ENCODE data around the gene CD14.
"Not testable (repeated sequence)": the region's sequence is repeated elsewhere in the genome, so short reads cannot be mapped to it uniquely, and the experiment has no call there.

The CD14 gene

GRCh38 chr5:140658870-140659269 lies 25.9 kb upstream of the CD14 start:
- no peak overlapping the region for H2AFZ ChIP-seq (ENCODE audit: low read depth, low read length)
- no peaks in the 10 kb centered on the region for H3K27me3 ChIP-seq (ENCODE audit: insufficient read depth, low read length)
- H3K36me3 ChIP-seq (ENCODE audit: insufficient read depth, low read length) = peaks cover 88% of the 10 kb centered on the region
- H3K4me3 ChIP-seq (ENCODE audit: low read length) = no peak overlapping the region
- no peaks in the 10 kb centered on the region for H3K9me3 ChIP-seq (ENCODE audit: low read length)
- peaks cover under 1% of the 10 kb centered on the region for H3K4me1 ChIP-seq (ENCODE audit: insufficient read depth, low read length)

DNA sequence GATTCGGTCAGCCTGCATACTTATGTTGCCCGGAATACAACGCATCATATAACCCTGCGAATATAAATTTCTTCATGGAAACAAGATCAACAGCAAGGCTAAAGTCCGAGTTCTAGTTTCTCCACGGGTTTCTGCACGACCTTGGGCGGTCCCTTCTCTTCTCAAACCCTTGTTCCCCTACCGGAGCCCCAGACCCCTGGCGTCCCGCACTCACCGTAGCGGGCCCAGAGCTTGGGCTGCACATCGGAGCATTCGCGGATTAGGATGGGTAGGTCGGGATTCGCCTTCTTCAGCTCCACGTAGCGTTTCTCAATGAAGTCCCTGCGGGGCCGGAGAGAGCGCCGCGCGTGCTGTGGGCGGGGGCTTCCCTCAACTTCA lies 14.1 kb upstream of the CD14 start:
- Histone ChIP-seq H3K4me1 (ENCODE audit: insufficient read depth, low read length) (peaks cover 14% of the 10 kb centered on the region), H3K4me3 (ENCODE audit: low read length) (peak overlapping the region; percentile 87), H3K9me3 (ENCODE audit: low read length) (no peaks in the 10 kb centered on the region), H2AFZ (ENCODE audit: low read depth, low read length) (no peak overlapping the region), H3K27me3 (ENCODE audit: insufficient read depth, low read length) (no peaks in the 10 kb centered on the region), H3K36me3 (ENCODE audit: insufficient read depth, low read length) (peaks cover 56% of the 10 kb centered on the region)

- Histone ChIP-seq H3K4me1 (ENCODE audit: insufficient read depth, low read length) (peaks cover 14% of the 10 kb centered on the region), H3K36me3 (ENCODE audit: insufficient read depth, low read length) (peaks cover 32% of the 10 kb centered on the region), H3K4me3 (ENCODE audit: low read length) (no peak overlapping the region), H2AFZ (ENCODE audit: low read depth, low read length) (no peak overlapping the region), H3K9me3 (ENCODE audit: low read length) (no peaks in the 10 kb centered on the region), H3K27me3 (ENCODE audit: insufficient read depth, low read length) (no peaks in the 10 kb centered on the region)
Measured at GRCh38 chr5:140642718-140643117, 9.7 kb upstream of the CD14 start.

GRCh38 chr5:140641716-140642115 lies 8.7 kb upstream of the CD14 start:
- Histone ChIP-seq H3K9me3 (ENCODE audit: low read length) (no peaks in the 10 kb centered on the region), H3K27me3 (ENCODE audit: insufficient read depth, low read length) (no peaks in the 10 kb centered on the region), H3K36me3 (ENCODE audit: insufficient read depth, low read length) (peaks cover 32% of the 10 kb centered on the region)

GRCh38 chr5:140639148-140639981 lies 6.4 kb upstream of the CD14 start, which contains the start of gene TMCO6:
TSS of gene TMCO6 (plus strand) at chr5:140639451. CDS start at chr5:140639528, 77 bp downstream.
- Histone ChIP-seq H3K4me3 (ENCODE audit: low read length) (peak within 1 kb of the TSS; percentile 53), H3K36me3 (ENCODE audit: insufficient read depth, low read length) (peaks cover 20% of the 10 kb centered on the region), H3K9me3 (ENCODE audit: low read length) (no peaks in the 10 kb centered on the region), H3K4me1 (ENCODE audit: insufficient read depth, low read length) (peaks cover 5% of the 10 kb centered on the region), H3K27me3 (ENCODE audit: insufficient read depth, low read length) (no peaks in the 10 kb centered on the region), H2AFZ (ENCODE audit: low read depth, low read length) (peak within 1 kb of the TSS; percentile 11)

More at GRCh38 chr5:140641716-140642115, 8.7 kb upstream of the CD14 start:
- Histone ChIP-seq H3K4me1 (ENCODE audit: insufficient read depth, low read length) (peaks cover 11% of the 10 kb centered on the region), H2AFZ (ENCODE audit: low read depth, low read length) (no peak overlapping the region), H3K4me3 (ENCODE audit: low read length) (no peak overlapping the region)

DNA sequence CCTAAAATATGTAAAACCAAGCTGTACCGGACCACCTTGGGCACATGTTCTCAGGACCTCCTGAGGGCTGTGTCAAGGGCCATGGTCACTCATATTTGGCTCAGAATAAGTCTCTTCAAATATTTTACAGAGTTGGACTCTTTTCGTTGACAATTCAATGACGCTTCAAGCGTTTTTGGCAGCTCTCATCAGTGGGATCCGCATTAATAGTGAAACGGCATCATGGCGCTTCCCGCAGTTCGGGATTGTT lies 5.8 kb upstream of the CD14 start:
- Histone ChIP-seq H3K4me3 (ENCODE audit: low read length) (peak overlapping the region; percentile 27), H3K36me3 (ENCODE audit: insufficient read depth, low read length) (peaks cover 14% of the 10 kb centered on the region)
- not testable (repeated sequence) for H3K9me3 ChIP-seq (ENCODE audit: low read length); H3K4me1 ChIP-seq (ENCODE audit: insufficient read depth, low read length); H3K27me3 ChIP-seq (ENCODE audit: insufficient read depth, low read length); H2AFZ ChIP-seq (ENCODE audit: low read depth, low read length)

GRCh38 chr5:140637371-140638100 lies 4.6 kb upstream of the CD14 start:
- peaks cover 3% of the 10 kb centered on the region for H3K9me3 ChIP-seq (ENCODE audit: low read length)
- no peak overlapping the region for H3K4me3 ChIP-seq (ENCODE audit: low read length)
- H3K27me3 ChIP-seq (ENCODE audit: insufficient read depth, low read length) = no peaks in the 10 kb centered on the region
- peaks cover 5% of the 10 kb centered on the region for H3K4me1 ChIP-seq (ENCODE audit: insufficient read depth, low read length)
- peaks cover 4% of the 10 kb centered on the region for H3K36me3 ChIP-seq (ENCODE audit: insufficient read depth, low read length)
- no peak overlapping the region for H2AFZ ChIP-seq (ENCODE audit: low read depth, low read length)

DNA sequence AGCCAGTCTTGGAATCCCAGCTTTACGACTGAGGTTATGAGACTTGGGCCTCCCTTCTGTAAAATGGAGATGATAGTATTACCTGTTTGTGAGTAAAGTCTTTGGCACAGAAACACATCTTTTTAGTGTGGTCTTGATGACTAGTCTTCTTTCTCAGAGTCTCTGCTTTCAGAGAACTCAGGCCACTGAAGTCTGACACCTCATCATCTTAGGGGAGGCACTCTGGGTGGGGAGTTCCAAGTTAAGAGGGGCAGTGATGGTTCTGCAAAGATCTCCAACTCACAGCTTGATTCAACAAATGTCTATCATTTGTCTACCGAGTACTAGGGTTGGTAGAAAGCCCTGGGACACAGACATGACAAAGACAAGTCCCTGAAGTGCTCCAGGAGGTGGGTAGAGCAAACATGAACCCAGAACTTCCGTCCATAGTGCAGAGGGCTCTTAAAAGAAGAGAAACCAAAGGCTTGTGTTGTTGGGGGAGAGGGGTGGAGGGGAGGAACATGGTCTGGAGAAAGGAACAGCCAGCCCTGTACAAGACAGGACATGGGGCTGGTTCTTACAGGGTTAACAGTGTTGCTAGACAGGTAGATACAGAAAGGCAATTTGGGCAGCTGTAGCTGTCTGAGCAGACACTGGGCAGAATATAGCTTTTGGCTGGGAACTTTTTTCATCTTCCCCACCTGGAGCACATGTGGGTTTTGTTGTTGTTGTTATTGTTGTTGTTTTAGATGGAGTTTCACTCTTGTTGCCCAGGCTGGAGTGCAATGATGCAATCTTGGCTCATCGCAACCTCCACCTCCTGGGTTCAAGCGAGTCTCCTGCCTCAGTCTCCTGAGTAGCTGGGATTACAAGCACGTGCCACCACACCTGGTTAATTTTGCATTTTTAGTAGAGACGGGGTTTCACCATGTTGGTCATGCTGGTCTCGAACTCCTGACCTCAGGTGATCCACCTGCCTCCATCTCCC lies 2.6 kb upstream of the CD14 start:
- no peak overlapping the region for H2AFZ ChIP-seq (ENCODE audit: low read depth, low read length)
- peaks cover 6% of the 10 kb centered on the region for H3K9me3 ChIP-seq (ENCODE audit: low read length)
- H3K36me3 ChIP-seq (ENCODE audit: insufficient read depth, low read length) = no peaks in the 10 kb centered on the region
- peaks cover 5% of the 10 kb centered on the region for H3K4me1 ChIP-seq (ENCODE audit: insufficient read depth, low read length)
- H3K27me3 ChIP-seq (ENCODE audit: insufficient read depth, low read length) = no peaks in the 10 kb centered on the region
- no peak overlapping the region for H3K4me3 ChIP-seq (ENCODE audit: low read length)

DNA sequence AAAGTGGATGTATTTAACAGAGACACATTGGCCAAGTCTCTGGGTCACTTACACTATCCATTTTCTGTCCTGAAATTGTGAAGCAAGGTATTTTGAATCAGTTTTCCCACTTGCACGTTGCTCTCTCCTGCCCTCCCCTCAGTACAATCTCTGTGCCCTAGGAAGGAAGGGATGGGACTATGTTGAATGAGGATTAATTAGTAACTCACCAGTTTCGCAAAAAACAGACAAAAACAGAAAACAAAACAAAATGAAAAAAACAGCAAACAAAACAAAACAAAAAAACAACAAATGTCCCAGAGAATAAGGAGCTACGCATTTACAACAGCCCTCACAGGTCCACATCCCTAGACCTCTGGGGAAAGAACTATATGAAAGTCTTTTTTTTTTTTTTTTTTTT lies 1.1 kb upstream of the CD14 start:
- Histone ChIP-seq H3K4me1 (ENCODE audit: insufficient read depth, low read length) (no peaks in the 10 kb centered on the region), H3K4me3 (ENCODE audit: low read length) (no peak overlapping the region), H2AFZ (ENCODE audit: low read depth, low read length) (no peak overlapping the region), H3K36me3 (ENCODE audit: insufficient read depth, low read length) (no peaks in the 10 kb centered on the region), H3K27me3 (ENCODE audit: insufficient read depth, low read length) (no peaks in the 10 kb centered on the region), H3K9me3 (ENCODE audit: low read length) (peaks cover 6% of the 10 kb centered on the region)

- Histone ChIP-seq H2AFZ (ENCODE audit: low read depth, low read length) (no peak overlapping the region), H3K4me3 (ENCODE audit: low read length) (no peak overlapping the region), H3K36me3 (ENCODE audit: insufficient read depth, low read length) (no peaks in the 10 kb centered on the region), H3K9me3 (ENCODE audit: low read length) (peaks cover 6% of the 10 kb centered on the region), H3K27me3 (ENCODE audit: insufficient read depth, low read length) (no peaks in the 10 kb centered on the region), H3K4me1 (ENCODE audit: insufficient read depth, low read length) (no peaks in the 10 kb centered on the region)
Measured at GRCh38 chr5:140633501-140633900, 526 bp upstream of the CD14 start.

DNA sequence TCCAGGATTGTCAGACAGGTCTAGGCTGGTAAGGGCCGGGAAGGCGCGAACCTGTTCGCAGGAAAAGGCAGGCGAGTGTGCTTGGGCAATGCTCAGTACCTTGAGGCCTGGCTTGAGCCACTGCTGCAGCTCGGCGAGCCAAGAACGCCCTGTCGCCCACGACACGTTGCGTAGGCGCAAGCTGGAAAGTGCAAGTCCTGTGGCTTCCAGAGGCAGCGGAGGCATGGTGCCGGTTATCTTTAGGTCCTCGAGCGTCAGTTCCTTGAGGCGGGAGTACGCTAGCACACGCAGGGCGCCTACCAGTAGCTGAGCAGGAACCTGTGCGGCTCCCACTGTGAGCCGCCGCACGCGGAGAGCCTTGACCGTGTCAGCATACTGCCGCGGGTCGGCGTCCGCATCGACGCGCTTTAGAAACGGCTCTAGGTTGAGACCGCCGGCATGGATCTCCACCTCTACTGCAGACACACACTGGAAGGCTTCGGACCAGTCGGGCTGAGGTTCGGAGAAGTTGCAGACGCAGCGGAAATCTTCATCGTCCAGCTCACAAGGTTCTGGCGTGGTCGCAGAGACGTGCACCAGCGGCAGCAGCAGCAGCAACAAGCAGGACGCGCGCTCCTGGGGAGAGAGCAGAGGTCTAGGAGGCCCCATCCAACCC lies 482 bp downstream of the CD14 start:
- Histone ChIP-seq H3K4me1 (ENCODE audit: insufficient read depth, low read length) (no peaks in the 10 kb centered on the region), H2AFZ (ENCODE audit: low read depth, low read length) (no peak overlapping the region), H3K36me3 (ENCODE audit: insufficient read depth, low read length) (no peaks in the 10 kb centered on the region), H3K9me3 (ENCODE audit: low read length) (peaks cover 6% of the 10 kb centered on the region), H3K27me3 (ENCODE audit: insufficient read depth, low read length) (no peaks in the 10 kb centered on the region), H3K4me3 (ENCODE audit: low read length) (no peak overlapping the region)

DNA sequence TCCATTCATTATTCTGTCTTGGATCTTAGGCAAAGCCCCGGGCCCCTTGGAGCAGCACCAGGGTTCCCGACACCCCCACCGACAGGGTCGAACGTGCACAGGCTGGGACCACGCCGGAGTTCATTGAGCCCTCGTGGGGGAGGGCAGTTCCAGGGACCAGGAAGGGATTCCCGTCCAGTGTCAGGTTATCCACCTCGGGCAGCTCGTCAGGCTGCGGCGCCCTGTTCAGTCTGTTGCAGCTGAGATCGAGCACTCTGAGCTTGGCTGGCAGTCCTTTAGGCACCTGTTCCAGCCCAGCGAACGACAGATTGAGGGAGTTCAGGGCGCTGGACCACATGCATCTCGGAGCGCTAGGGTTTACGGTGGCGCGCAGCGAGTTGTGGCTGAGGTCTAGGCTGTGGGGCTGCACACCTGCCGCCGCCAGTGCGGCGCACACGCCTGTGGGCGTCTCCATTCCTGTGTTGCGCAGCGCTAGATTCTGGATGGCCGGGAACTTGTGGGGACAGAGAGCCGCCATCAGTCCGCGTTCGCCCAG lies 1.1 kb downstream of the CD14 start:
- Histone ChIP-seq H2AFZ (ENCODE audit: low read depth, low read length) (no peak overlapping the region), H3K4me1 (ENCODE audit: insufficient read depth, low read length) (no peaks in the 10 kb centered on the region), H3K27me3 (ENCODE audit: insufficient read depth, low read length) (no peaks in the 10 kb centered on the region), H3K9me3 (ENCODE audit: low read length) (peaks cover 6% of the 10 kb centered on the region), H3K4me3 (ENCODE audit: low read length) (no peak overlapping the region), H3K36me3 (ENCODE audit: insufficient read depth, low read length) (no peaks in the 10 kb centered on the region)
